ENCODE data around the gene TSPAN3. TPM values are rescaled to one million over a fixed set of nuclear protein-coding genes. Genes with fewer than 3 reads are reported as not detected.

Gene TSPAN3
- total RNA-seq, 3 donors from 2014 or later (not counting 1 experiment from before 2014, with no cell fraction given): 18.7 to 37.4 (median 29.9) TPM

DNA sequence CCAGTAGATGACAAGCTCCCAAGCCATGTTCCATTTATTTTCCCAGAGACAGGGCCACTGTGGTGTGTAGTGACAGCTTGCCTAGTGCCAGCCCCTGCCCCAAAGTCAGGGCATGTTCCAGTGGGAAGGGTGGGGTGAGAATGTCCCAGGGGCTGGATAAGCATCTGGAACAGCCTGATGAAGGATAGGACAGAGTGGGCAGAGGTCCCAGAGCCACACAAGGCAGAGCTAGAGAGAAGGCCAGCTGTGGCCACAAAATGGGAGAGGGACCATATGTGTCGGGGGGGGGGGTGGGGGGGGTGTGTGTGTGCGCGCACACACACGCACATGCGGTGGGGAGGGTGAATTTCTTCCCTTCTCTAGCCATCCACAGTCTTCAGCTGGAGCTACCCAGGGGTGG lies 27.0 kb upstream of the TSPAN3 start:
- no peak for TF ChIP-seq CTCF (IDR thresholded peaks at IDR 0.05)
- Mint-ChIP-seq H3K36me3 (no peaks in the 10 kb centered on the region), H3K27me3 (ENCODE audit: low read depth in 2 of 2) (no peaks in the 10 kb centered on the region), H3K9me3 (no peaks in the 10 kb centered on the region), H3K4me1 (no peaks in the 10 kb centered on the region), H3K27ac (no peak overlapping the region), H3K4me3 (no peak overlapping the region)
- WGBS (ENCODE audit: insufficient coverage): 100% methylated on average over 1 of the region's 5 CpGs
- H3K27ac ChIP-seq (ENCODE audit: low read length): no peak overlapping the region
- ATAC-seq (no peak), DNase-seq (no peak)
- intact Hi-C loops (cut with micrococcal nuclease): no loop called here
- no peaks in the 10 kb centered on the region for H3K4me1 ChIP-seq (ENCODE audit: control insufficient read depth, insufficient read depth, low read length)
- no peaks in the 10 kb centered on the region for H3K9me3 ChIP-seq (ENCODE audit: control insufficient read depth, insufficient read depth, low read length)
- H3K4me3 ChIP-seq (ENCODE audit: low read length): no peak overlapping the region
- H3K36me3 ChIP-seq (ENCODE audit: control insufficient read depth, insufficient read depth, low read length): no peaks in the 10 kb centered on the region
- no peaks in the 10 kb centered on the region for H3K27me3 ChIP-seq (ENCODE audit: control insufficient read depth, insufficient read depth, low read length)

DNA sequence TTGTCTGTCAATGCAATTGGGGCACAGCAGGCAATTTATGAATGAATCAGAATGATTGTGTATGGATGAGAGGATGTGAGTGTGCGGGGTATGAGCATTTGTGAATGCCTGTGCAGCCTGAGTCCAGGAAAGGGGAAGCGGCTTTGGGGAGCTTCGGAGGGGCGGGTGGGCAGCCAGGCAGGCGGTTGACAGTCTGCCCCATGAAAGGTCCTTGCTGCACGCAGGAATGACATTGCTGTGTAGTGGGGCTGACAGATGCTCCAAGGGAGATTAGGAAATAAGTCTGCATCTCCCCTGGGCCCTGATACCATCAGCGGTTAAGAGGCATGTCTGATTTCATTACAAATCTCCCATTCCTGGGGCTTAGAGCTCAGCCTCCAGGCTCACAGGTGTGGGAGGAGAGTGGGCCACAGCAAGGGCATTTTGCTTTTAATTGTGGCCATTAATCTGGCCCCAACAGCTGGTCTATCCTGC lies 26.4 kb upstream of the TSPAN3 start:
- Mint-ChIP-seq H3K4me3 (no peak overlapping the region), H3K36me3 (no peaks in the 10 kb centered on the region), H3K9me3 (no peaks in the 10 kb centered on the region), H3K27ac (no peak overlapping the region), H3K27me3 (ENCODE audit: low read depth in 2 of 2) (no peaks in the 10 kb centered on the region), H3K4me1 (no peaks in the 10 kb centered on the region)
- no peaks in the 10 kb centered on the region for H3K27me3 ChIP-seq (ENCODE audit: control insufficient read depth, insufficient read depth, low read length)
- intact Hi-C loops (cut with micrococcal nuclease): no loop called here
- TF ChIP-seq CTCF (IDR thresholded peaks at IDR 0.05): no peak
- no peaks in the 10 kb centered on the region for H3K4me1 ChIP-seq (ENCODE audit: control insufficient read depth, insufficient read depth, low read length)
- ATAC-seq (no peak), DNase-seq (no peak)
- 94% methylated on average over 7 of the region's 7 CpGs for WGBS (ENCODE audit: insufficient coverage)
- H3K36me3 ChIP-seq (ENCODE audit: control insufficient read depth, insufficient read depth, low read length): no peaks in the 10 kb centered on the region
- H3K4me3 ChIP-seq (ENCODE audit: low read length): no peak overlapping the region
- no peak overlapping the region for H3K27ac ChIP-seq (ENCODE audit: low read length)
- H3K9me3 ChIP-seq (ENCODE audit: control insufficient read depth, insufficient read depth, low read length): no peaks in the 10 kb centered on the region

DNA sequence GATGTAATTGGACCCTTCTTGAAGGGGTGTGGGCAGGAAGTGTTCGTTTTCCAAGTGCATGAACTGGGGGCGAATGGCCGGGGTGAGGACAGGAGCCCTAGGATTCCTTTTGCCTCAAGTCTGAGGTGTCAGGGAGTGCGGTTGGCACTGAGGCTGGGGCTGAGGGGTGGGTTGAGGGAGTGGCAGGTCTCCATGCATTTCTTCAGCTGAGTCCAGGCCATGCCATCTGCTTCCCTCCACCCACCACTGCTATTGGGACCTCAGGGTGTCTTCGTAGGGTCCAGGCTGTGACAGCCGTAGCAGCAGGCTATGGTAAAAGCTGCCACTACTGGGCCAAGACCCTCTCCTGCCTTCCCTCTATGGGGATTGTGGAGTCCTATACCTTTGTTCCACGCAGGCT lies 25.6 kb upstream of the TSPAN3 start:
- H3K4me1 ChIP-seq (ENCODE audit: control insufficient read depth, insufficient read depth, low read length): no peaks in the 10 kb centered on the region
- intact Hi-C loops (cut with micrococcal nuclease): no loop called here
- 96% methylated on average over 7 of the region's 7 CpGs for WGBS (ENCODE audit: insufficient coverage)
- no peak for TF ChIP-seq CTCF (IDR thresholded peaks at IDR 0.05)
- Mint-ChIP-seq H3K27ac (no peak overlapping the region), H3K4me3 (no peak overlapping the region), H3K9me3 (no peaks in the 10 kb centered on the region), H3K4me1 (no peaks in the 10 kb centered on the region), H3K27me3 (ENCODE audit: low read depth in 2 of 2) (no peaks in the 10 kb centered on the region), H3K36me3 (no peaks in the 10 kb centered on the region)
- ATAC-seq: peak in 1 of 3 donors; percentile 41
- no peaks in the 10 kb centered on the region for H3K36me3 ChIP-seq (ENCODE audit: control insufficient read depth, insufficient read depth, low read length)
- no peak overlapping the region for H3K27ac ChIP-seq (ENCODE audit: low read length)
- no peak for DNase-seq
- no peaks in the 10 kb centered on the region for H3K27me3 ChIP-seq (ENCODE audit: control insufficient read depth, insufficient read depth, low read length)
- H3K4me3 ChIP-seq (ENCODE audit: low read length): no peak overlapping the region
- no peaks in the 10 kb centered on the region for H3K9me3 ChIP-seq (ENCODE audit: control insufficient read depth, insufficient read depth, low read length)

- no peaks in the 10 kb centered on the region for H3K27me3 ChIP-seq (ENCODE audit: control insufficient read depth, insufficient read depth, low read length)
- H3K4me3 ChIP-seq (ENCODE audit: low read length): no peak overlapping the region
- H3K27me3 Mint-ChIP-seq (ENCODE audit: low read depth in 2 of 2): no peaks in the 10 kb centered on the region
- H3K36me3 ChIP-seq (ENCODE audit: control insufficient read depth, insufficient read depth, low read length): no peaks in the 10 kb centered on the region
- intact Hi-C loops (cut with micrococcal nuclease): no loop called here
- 91% methylated on average over 4 of the region's 4 CpGs for WGBS (ENCODE audit: insufficient coverage)
- DNase-seq: no peak
- no peaks in the 10 kb centered on the region for H3K4me1 ChIP-seq (ENCODE audit: control insufficient read depth, insufficient read depth, low read length)
- no peak for TF ChIP-seq CTCF (IDR thresholded peaks at IDR 0.05)
- no peak for ATAC-seq
- no peaks in the 10 kb centered on the region for H3K9me3 Mint-ChIP-seq
- H3K4me1 Mint-ChIP-seq: no peaks in the 10 kb centered on the region
- H3K27ac ChIP-seq (ENCODE audit: low read length): no peak overlapping the region
- H3K9me3 ChIP-seq (ENCODE audit: control insufficient read depth, insufficient read depth, low read length): no peaks in the 10 kb centered on the region
- no peaks in the 10 kb centered on the region for H3K36me3 Mint-ChIP-seq
- no peak overlapping the region for H3K4me3 Mint-ChIP-seq
- no peak overlapping the region for H3K27ac Mint-ChIP-seq
Measured at GRCh38 chr15:77096138-77096537, 25.2 kb upstream of the TSPAN3 start.

All from natural killer cell (primary cell).